ENCODE measurements around the gene LDLRAD4.

Gene LDLRAD4

DNA sequence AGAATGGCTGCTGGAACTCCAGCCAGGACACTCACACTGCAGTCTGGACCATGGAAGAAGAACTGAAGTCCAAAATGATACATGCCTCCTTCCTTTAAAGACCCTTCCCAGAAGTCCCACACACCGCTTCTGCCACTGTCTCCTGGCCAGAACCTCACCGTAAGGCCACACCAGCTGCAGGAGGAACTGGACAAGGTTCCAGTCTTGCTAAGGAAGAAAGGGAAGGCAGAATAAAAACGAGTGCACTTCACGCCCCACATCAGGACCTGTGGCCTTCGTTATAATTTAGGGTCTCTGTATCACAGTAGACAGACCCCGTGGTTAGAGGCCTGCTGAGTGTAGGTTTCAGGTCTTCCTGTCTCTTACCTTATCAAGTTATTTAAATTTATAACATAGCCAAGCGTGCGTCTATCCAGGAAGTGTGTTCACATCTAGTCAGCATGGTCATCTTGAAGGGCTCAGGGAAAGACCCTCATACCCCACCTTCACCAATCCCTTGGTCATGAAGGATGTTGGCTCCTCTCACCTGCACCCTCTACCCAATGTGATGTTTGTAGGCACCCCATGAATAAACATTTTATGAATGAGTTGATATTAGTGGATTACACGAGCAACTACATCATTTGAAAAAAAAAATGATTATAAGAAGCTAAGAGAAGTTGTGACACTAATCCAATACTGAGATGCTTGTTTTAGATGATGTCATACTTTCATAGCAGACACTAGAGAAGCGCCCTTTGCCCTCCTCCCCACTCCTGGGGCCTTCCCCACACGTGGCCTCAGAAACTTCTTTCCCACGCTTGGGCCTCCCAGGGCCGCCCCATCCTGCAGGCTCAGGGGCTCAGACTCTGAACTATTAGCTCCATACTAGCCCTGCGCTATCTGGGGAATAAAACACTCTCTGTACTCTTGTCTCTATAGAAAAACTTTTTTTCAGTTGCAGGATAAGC is 350.2 kb downstream of the LDLRAD4 start:
- peak; percentile 60 for DNase-seq

- no peak for DNase-seq
These were observed 351.7 kb downstream of the LDLRAD4 start for GRCh38 chr18:13570216-13570615.

DNA sequence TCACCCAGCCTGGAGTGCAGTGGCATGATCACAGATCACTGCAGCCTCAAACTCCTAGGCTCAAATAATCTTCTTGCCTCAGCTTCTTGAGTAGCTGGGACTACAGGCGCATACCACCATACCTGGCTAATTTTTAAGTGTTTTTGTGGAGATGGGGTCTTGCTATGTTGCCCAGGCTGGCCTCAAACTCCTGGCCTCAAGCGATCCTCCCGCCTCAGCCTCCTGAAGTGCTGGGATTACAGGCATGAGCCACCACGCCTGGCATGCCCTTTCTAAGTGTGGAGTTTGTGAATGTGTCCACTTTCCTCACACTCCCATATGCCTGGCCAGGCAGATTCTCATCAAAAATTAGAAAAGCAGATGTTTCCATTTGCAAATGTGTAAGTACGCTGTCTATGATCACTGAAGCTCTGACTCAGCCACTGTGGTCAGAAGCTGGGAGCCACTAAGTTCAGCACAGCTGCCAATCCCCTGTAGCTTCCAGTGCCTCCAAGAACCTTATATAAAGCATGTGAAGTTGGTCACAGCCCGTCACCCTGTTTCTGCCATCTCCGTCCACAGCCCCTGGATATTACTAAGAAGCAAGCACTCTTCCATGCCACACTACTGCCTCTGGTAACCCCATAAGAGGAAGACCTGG is 352.4 kb downstream of the LDLRAD4 start:
- peak; percentile 13 for DNase-seq

DNA sequence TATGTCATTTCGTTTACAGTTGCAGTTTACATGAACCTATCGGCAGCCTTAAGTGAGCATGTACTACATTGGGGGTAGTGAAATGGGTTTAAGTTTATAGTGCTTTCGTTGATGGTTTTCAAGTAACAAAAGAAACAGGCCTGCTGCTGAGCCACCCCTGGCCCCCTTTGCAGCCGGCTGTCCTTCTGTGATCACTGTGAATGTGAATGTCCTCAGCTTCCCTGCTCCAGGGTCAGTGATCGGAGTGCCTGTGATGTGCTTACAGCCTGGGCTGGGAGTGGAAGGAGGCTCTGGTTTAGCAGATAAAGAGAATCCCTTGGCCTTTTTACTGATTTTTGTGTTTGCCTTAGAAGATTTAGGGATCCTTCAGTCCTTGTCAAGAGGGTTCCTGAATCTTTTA is 353.6 kb downstream of the LDLRAD4 start:
- no peak for DNase-seq

DNA sequence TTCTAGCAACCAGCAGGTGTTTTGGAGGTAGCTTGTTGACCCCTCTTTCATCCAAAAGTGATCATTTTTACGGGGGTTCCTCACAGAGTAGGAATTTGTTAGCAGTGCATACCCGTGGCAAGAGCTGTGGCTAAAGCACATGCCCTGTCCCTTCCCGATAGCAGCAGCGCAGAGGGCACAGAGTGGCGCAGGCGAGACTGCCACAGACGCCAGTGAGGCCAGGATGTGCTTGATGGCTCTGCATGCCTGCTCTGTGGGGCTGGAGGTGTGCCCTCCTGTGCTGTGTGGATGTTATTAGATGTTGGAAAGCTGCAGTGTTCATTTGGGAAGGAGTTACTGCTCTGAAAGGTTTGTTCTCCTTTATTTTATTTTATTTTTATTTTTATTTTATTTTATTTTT is 354.2 kb downstream of the LDLRAD4 start:
- DNase-seq: no peak

- DNase-seq: no peak
These were observed 355.2 kb downstream of the LDLRAD4 start for GRCh38 chr18:13573750-13574149.

DNA sequence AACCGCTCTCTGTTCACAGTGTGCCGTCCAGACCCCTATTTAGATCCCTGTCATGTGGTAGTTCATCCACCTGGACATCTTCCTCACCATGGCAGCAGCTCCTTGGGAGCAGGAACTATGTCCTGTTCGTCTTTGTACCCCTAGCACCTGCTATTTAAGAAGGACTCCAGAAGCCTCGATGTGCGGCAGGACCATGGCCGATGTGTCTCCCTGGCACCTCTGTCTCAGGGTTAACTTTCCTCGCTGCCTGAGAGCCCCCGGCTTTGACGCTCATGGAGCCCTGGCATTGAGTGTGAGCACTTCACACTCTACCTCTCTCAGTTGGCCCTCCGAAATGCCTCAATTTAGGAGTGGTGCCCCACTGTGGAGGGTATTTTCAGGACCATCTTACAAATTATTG is 355.8 kb downstream of the LDLRAD4 start:
- no peak for DNase-seq

- no peak for DNase-seq
These were observed 356.2 kb downstream of the LDLRAD4 start for GRCh38 chr18:13574761-13575160.

GRCh38 chr18:13576598-13576997 is 358.0 kb downstream of the LDLRAD4 start:
- no peak for DNase-seq

DNA sequence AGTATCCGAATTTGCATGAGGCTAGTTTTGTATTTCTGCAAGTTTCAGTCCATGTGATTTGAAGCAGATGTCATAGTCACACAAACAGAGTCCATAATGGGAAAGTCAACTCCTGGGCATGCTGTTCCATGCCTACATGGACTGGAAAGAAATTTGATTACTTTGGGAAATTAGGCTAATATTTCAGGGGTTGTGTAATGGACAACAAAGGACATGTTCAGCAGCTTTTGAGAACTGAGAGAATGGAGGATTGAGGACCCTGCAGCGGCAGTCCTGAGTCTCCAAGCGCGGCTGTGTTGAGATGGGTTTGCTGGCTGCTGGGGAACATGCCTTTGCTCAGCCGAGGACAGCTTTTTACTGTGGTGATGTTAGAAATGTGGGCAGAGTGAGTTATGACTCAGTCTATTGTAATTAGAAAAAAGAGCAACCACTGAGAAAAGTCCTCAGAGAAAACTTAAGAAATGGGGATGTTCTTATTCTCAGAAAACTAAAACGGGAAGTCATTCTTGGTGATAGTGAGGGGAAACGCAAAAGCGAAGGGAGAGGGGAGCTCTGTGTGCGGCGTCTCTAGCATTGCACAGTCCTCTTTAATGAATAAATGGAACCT is 358.6 kb downstream of the LDLRAD4 start:
- DNase-seq: peak; percentile 60

DNA sequence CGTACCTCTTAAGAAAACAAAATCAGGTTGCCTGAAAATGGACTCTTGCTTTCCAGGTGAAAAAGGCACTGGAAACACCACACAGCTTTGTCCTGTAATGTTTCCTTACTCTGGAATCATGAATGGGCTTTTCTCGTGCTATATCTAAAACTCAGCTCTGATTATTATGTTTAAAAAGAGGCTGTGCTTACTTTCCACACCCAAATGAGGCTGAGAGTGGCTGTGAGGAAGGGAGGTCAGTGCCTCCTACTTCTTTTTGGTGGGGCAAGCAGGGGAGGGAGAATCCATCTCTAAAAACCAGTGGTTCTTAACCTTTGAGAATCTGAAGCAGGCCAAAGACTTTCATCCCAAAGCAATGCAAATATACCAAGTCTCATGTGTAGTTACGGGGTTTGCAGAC is 359.2 kb downstream of the LDLRAD4 start:
- no peak for DNase-seq

GRCh38 chr18:13578400-13578799 is 359.8 kb downstream of the LDLRAD4 start:
- DNase-seq: no peak

DNA sequence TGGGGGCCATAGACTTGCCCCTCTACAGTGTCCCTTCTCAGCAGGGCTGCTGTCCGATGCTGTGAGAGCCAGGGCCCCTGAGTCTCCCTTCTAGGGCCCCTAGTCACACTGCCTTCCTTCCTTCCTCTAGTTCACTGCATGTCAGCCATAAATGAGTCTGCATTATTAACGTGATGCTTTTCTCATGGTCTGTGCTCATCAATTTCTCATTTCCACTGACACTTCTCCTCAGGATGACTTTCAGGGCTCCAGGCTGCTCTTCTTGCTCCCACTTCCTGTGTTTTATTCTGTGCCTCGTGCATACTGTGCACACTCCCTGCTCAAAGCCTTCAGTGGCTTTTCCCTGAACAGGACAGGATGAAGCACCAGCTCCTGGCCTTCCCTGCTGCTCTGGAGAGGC is 361.3 kb downstream of the LDLRAD4 start:
- no peak for DNase-seq

GRCh38 chr18:13580351-13580750 is 361.8 kb downstream of the LDLRAD4 start:
- DNase-seq: no peak

- no peak for DNase-seq
These were observed 362.4 kb downstream of the LDLRAD4 start for GRCh38 chr18:13580991-13581390.

GRCh38 chr18:13581496-13582177 is 363.1 kb downstream of the LDLRAD4 start:
- DNase-seq: no peak

DNA sequence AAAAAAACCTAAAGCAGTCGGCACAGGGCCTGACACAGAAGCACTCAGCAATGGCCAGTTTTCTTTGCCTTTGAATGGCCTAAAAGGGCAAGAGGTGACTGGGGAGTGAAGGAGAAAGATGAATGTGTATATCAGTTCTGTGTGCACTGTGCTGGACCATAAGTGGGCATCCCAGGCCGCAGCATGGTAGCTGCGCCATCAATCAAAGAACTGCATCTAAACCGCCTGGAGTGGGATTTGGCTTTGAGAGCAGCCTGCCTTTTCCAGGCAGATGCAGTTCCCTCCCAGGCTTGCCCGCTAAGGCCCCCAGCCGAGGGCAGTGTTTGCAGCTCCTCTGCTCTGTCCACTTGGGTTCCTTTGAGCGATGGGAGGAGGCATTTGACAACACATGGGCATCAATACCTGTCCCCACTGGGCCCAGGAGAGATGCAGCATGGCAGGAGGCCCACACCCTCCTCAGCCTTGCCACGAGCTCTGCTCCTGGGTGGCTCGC is 363.7 kb downstream of the LDLRAD4 start:
- DNase-seq: no peak

GRCh38 chr18:13583576-13584550 is 365.3 kb downstream of the LDLRAD4 start:
- no peak for DNase-seq

GRCh38 chr18:13584825-13585224 is 366.3 kb downstream of the LDLRAD4 start:
- DNase-seq: no peak

- DNase-seq: no peak
These were observed 367.0 kb downstream of the LDLRAD4 start for GRCh38 chr18:13585379-13586153.

- no peak for DNase-seq
These were observed 368.4 kb downstream of the LDLRAD4 start for GRCh38 chr18:13587001-13587400.
